ELF-1 (cell line): Measurements from ENCODE around the gene PSMD9.
"Not testable (repeated sequence)": the region's sequence is repeated elsewhere in the genome, so short reads cannot be mapped to it uniquely, and the experiment has no call there.

Experiments
- DNase-seq: peaks from one replicate; pipeline ENCODE4 v3.0.0-alpha.2; 2016; ENCODE audit warnings: low read depth, low spot score

Gene PSMD9

DNA sequence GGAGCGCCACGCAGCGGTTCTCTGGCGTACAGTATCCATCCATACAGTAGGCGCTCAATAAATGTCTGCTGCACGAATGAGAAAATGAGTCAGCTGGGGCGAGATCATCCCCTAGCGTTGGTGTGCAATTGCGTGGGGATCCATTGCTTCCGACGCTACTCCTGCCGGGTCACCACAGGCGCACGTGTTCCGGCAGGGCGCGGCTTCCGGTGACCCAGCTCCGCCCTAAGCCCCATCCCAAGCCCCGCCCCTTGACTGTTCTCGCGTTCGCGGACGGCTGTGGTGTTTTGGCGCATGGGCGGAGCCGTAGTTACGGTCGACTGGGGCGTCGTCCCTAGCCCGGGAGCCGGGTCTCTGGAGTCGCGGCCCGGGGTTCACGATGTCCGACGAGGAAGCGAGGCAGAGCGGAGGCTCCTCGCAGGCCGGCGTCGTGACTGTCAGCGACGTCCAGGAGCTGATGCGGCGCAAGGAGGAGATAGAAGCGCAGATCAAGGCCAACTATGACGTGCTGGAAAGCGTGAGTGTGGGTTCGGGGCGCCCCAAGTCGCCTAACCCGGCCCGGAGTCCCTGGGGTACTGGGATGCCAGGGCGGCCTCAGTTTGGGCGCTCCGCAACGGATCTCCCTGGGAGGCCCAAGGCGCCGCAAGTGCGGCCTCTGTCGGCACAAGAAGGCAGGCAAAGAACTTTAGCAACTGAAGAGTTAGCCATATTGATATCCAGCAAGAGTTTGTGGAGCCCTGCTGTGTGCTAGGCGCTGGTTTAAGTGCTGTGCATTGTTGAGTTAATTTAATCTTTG, at the start of gene PSMD9:
Gene PSMD9, plus strand, starts transcription at position 313 of the 796 bp plus-strand sequence. Its CDS starts 67 bp downstream, at position 380.
- peak; percentile 98 for DNase-seq

- peak; percentile 100 for DNase-seq
Observed at GRCh38 chr12:121839106-121839992, 49.2 kb upstream of the PSMD9 start.

DNA sequence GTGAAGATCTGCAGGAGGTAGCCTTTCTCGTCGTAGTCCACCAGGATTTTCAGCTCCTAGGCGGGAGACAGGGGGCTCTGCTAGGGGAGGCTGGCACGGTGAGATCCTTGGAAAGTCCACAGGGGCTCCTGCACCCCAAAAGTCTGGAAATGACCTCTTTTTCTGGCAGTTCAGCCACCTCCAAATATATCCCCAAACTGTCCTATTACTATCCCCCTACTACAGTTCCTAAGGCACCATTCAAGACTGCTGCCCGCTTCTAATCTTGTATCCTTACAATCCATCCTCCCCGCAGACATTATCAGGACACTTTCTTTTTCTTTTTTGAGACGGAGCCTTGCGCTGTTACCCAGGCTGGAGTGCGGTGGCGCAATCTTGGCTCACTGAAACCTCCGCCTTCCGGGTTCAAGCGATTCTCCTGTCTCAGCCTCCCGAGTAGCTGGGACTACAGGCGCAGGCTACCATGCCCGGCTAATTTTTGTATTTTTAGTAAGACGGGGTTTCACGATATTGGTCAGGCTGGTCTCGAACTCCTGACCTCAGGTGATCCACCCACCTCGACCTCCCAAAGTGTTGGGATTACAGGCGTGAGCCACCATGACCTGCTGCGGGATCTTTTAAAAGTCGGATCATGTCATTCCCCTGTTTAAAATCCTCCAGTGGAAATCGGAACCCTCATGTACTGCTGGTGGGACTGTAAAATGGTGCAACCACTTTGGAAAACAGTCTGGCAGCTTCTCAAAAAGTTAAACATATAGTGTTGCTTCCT, 48.4 kb upstream of the PSMD9 start:
- DNase-seq, result no peak

DNA sequence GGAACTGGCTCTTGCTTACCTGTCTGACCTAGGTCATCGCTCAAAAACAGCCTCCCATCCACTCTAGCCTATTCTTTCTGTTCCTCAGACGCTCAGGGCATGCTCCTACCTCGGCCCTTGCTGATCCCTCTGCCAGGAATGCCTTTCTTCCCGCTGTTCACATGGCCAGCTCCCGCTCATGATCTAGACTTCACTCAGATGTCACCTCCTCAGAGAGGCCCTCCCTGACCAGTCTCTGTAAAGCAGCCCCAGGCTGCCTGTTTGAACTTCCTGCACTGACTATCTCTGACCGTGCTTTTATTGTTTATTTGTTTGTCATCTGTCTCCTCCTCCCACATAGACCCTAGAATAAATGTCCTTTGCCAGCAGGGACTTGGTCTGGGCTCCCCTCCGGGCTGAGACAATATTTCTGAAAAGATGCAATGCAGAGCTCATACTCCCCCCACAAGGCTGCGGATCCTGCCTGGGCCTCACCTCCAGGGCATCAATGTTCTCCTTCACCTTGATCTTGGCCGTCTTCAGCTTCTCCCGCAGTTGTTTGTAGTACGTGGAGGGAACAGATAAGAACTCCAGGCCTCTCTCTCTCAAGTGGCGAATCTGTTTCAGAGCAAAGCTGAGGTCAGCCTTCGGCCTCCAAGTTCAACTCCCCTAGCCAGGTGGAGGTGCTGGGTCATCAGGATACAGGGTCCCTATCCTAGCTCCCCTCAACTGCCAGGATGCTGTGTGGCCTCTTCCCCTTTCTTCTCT, 45.2 kb upstream of the PSMD9 start:
- DNase-seq, result peak; percentile 58

DNA sequence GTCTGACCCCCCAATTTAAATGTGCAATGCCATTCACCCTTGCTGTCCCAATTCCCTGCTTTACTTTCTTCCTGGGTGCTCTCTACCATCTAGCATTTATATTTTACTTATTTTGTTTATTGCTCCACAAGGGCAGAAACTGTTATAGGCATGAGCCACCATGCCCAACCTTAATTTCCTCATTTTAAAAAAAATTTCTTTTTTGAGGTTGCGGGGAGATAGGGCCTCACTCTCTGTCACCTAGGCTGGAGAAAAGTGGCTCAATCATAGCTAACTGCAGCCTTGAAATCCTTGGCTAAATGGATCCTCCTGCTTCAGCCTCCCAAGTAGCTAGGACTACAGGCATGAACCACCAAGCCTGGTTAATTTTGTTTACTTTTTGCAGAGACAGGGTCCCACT, 42.9 kb upstream of the PSMD9 start:
- no peak for DNase-seq

- DNase-seq, result no peak
Observed at GRCh38 chr12:121849211-121849610, 39.4 kb upstream of the PSMD9 start.

DNA sequence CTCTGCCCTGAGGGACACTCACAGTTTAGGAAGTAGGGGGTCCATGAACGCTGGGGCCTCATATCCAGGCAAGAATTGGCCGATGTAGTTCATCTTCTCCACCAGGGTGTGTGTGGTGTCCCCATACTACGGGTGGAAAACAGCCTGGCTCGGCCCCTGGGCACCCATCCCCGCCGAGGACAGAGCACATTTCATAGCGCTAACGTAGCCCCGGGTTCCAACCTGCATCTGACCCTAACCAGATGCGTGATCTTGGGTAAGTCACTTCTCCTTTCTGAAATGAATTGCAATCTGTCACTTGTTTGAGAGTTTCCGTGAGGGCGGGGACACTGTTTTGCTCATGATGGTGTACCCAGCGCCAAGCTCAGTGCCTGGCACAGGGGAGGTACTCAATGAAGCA, 38.9 kb upstream of the PSMD9 start:
- DNase-seq, result no peak

- DNase-seq, result not testable (repeated sequence)
Observed at GRCh38 chr12:121852392-121852791, 36.2 kb upstream of the PSMD9 start.

DNA sequence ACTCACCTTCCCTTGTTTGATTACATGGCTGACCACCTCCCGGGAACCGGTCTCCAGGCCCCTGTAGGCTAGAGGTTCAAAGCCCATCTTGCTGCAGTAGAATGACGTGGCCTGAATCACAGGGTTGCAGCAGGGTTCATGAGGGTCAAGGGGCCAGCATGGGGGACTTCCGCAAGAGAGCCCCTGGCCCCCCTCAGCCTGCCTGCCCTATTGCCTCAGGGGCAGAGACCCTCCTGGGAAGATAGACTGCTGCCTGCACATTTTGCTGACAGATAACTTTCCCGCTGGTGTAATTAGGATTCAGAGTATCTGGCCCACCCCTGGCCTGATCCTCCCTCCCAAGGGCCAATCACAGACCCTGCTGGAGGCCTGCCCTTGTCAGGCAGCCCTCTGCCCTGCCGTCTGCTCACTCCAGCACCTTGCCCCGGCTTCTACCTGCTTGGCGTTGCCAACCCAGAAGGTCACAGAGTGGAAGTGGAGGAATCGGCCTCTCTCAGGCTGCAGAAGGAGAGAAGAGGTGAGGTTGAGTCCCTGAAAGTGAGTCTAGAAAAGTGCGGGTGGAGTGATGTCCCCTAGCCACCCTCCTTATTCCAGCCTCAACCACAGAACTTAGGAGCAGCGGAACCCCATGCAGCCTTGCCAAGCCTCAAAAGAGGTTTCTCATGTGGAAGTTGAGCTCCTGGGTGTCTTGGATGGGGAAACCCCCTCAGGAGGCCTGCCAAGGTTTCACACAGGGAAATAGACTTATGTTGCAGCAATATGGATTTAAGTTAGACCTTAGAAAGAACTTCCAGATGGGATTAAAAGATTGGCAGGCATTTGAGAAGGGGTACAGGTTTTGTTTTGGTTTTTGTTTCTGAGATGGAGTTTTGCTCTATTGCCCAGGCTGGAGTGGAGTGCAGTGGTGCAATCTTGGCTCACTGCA, 31.0 kb upstream of the PSMD9 start:
- peak; percentile 67 for DNase-seq

DNA sequence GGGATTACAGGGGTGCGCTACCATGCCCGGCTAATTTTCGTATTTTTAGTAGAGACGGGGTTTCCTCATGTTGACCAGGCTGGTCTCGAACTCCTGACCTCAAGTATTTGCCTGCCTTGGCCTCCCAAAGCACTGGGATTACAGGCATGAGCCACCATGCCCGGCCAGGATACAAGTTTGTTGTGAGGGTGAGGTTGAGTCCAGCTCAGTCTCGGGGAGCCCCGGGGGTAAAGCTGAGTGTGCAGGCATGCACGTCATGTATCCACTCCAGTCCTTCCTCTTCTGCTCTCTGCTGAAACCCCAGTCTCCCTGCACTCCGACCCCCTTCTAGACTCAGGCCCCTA, 30.3 kb upstream of the PSMD9 start:
- DNase-seq, result no peak

DNA sequence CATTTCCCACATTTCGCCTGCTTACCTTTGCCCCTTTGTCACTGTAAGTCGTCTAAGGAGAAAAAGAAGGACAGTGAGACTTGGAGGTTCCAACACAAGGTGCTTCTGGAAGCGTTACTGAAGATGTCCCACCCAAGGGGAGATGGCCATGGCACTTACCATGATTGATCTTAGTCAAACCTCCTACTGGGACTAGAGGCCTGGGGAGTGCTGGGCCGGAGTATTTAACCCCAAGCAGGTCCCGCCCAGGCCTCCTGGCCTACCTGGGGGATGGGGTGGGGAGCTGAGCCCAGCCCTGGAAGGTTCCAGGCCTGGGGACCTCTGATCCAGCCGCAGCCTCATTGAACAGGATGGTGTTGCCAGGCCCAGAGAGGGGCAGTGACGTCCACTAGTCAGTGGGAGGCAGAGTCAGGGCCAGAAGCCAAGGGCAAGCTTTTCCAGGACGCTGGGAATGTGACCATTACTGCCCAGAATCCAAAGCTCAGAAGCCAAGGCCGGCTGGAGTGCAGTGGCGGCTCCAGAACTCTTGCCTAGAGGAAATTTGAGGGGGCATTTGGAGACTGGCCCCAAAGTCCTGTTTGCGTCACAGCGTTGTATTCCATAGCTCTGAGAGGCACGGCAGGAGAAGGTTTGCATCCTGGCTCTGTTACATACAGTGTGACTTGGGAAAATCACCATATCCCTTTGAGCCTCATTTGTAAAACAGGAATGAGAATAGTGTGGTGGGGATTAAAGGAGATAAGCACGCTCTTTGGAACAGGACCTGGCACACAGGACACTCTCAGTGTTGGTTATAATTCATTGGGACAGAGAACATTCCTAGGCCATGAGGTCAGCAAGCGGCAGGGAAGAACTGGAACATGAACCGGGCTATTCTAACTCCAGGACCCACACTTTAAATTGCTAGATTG, 29.7 kb upstream of the PSMD9 start, which contains the start of gene HPD:
Gene HPD, minus strand, starts transcription at position 198 of the 911 bp plus-strand sequence. Its CDS starts 36 bp downstream, at position 162.
- DNase-seq, result peak; percentile 88

DNA sequence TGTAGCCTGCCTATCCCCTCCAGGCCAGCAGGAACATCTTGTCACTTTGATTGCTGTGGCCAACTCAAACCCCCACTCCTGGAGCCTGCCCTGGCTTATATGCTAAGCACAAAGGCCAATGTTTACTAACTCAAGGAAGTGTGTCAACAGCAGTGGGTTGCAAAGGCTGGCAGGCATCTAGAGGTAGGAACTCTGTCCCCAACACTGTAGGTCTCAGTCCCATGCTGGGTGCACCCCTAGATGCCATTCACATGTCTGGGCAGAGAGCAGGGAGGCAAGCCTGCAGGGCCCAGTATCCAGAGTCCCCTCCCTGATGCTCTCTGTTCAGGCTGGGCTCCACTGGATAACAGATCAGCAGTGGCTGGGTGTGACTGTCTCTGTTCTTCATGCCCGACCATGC, 28.3 kb upstream of the PSMD9 start:
- peak; percentile 71 for DNase-seq

GRCh38 chr12:121860699-121861098, 27.9 kb upstream of the PSMD9 start:
- not testable (repeated sequence) for DNase-seq

- DNase-seq, result peak; percentile 64
Observed at GRCh38 chr12:121861636-121862254, 26.8 kb upstream of the PSMD9 start.

DNA sequence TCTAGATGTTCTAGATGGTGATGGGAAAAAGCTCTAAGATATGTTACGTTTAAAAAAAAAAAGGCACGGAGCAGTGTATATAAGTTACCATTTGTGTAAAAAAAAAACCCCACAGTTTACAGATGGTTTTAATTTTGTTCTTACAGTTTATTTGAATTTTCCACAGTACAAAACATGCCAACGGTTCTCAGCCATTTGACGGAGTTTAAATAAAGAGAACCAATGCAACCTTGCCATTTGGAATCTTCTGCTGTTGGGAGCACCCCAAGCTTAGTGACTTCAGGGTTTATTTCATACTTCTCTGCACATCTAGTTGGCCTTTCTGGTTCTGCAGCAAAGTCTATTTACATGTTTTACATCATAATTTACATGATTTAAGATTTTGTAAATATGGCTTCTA, 22.3 kb upstream of the PSMD9 start:
- no peak for DNase-seq

- not testable (repeated sequence) for DNase-seq
Observed at GRCh38 chr12:121869229-121869628, 19.4 kb upstream of the PSMD9 start.

DNA sequence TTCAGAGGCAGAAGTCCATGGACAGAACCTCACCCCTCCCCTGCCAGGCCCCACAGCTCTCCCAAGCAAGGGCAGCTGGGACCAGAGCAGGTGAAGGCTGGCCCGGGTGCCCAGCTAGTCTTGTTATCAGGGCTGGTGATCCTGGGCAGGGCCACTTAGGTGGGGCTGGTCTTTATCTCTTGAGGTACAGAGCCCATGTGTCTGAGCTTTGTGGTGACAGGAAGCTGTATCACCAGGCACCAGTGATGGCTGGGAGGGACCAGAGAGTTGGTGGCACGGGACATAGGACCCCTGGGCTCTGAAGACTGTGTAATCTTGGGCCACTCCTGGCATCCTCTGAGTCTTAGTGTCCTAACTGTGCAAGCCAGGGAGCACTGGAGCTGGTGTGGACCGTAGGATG, 17.1 kb upstream of the PSMD9 start:
- no peak for DNase-seq

GRCh38 chr12:121872546-121873215, 15.9 kb upstream of the PSMD9 start:
- peak; percentile 71 for DNase-seq
